GM21515 (cell line): Measurements from ENCODE around the gene DNAH17.

ENCODE experiments used
- ATAC-seq: cut with Tn5 transposase; IDR thresholded peaks from one replicate; pipeline ENCODE4 v1.9.1; 2021; ENCODE audit not compliant: unreplicated experiment

Gene DNAH17

GRCh38 chr17:78550464-78550863, 26.7 kb downstream of the DNAH17 start:
- ATAC-seq: no peak

GRCh38 chr17:78548725-78549124, 28.5 kb downstream of the DNAH17 start:
- no peak for ATAC-seq

- ATAC-seq: no peak
These were observed 30.2 kb downstream of the DNAH17 start for GRCh38 chr17:78547035-78547434.

- no peak for ATAC-seq
These were observed 30.7 kb downstream of the DNAH17 start for GRCh38 chr17:78546476-78546875.

- ATAC-seq: no peak
These were observed 32.1 kb downstream of the DNAH17 start for GRCh38 chr17:78544881-78545755.

- ATAC-seq: no peak
These were observed 35.5 kb downstream of the DNAH17 start for GRCh38 chr17:78541488-78542206.

GRCh38 chr17:78539781-78540180, 37.4 kb downstream of the DNAH17 start:
- no peak for ATAC-seq

GRCh38 chr17:78538033-78538776, 39.0 kb downstream of the DNAH17 start:
- no peak for ATAC-seq

- no peak for ATAC-seq
These were observed 39.9 kb downstream of the DNAH17 start for GRCh38 chr17:78537217-78537860.

GRCh38 chr17:78535273-78536197, 41.7 kb downstream of the DNAH17 start:
- no peak for ATAC-seq

- no peak for ATAC-seq
These were observed 42.5 kb downstream of the DNAH17 start for GRCh38 chr17:78534492-78535272.

GRCh38 chr17:78532922-78533640, 44.1 kb downstream of the DNAH17 start:
- ATAC-seq: no peak

GRCh38 chr17:78532311-78532710, 44.9 kb downstream of the DNAH17 start:
- ATAC-seq: no peak

GRCh38 chr17:78530675-78531074, 46.5 kb downstream of the DNAH17 start:
- ATAC-seq: no peak

GRCh38 chr17:78529871-78530670, 47.1 kb downstream of the DNAH17 start:
- no peak for ATAC-seq

- no peak for ATAC-seq
These were observed 47.9 kb downstream of the DNAH17 start for GRCh38 chr17:78529251-78529650.

GRCh38 chr17:78528541-78528940, 48.7 kb downstream of the DNAH17 start:
- no peak for ATAC-seq

- ATAC-seq: no peak
These were observed 49.9 kb downstream of the DNAH17 start for GRCh38 chr17:78527345-78527744.
